Measurements from ENCODE around the gene DCTN1. TPM values are rescaled to one million over a fixed set of nuclear protein-coding genes. Genes with fewer than 3 reads are reported as not detected.
"Not testable (repeated sequence)": the region's sequence is repeated elsewhere in the genome, so short reads cannot be mapped to it uniquely, and the experiment has no call there.

The DCTN1 gene
- total RNA-seq, 1 experiment from 2014 or later: 150 TPM

DNA sequence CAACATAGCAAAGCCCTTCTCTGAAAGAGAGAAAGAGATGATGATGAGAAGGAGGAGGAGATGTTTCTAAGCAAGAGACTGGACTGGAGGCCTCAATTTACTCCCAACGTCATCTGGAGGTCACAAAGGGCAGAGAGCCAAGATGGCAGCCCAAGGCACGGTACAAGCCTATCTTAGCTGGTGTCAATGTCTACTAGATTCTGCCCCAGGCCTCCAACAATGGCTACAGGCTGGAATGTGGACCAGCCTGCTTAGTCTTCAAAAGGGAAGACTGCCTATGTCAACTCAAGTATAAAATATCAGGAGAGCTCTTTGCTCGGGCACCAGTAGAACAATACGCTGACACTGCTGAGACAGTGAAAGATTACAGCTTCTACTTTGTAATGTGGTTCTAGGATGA is 30.2 kb downstream of the DCTN1 start:
- H3K36me3 ChIP-seq: no peaks in the 10 kb centered on the region
- H3K27me3 ChIP-seq: no peaks in the 10 kb centered on the region
- H3K4me3 ChIP-seq: no peak overlapping the region
- no peak for DNase-seq
- H3K9me3 ChIP-seq: no peaks in the 10 kb centered on the region

DNA sequence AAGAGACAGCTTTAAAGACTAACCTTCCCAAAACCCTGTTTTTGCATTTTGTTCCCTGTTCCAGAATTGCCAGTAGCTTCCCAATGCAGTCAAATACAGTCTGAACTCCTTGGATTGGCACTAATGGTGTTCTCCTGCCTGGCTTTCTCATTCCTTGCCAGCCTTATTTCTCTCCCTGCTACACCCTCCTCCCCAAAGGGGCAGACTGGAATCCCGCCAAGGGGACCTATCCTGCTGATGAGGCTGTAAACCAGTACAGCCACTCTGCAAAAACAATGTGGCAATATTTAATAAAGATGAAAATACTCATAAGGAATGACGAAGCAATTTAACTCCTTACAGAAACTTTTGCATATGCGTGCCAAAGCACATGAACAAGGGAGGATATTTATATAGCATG is 32.4 kb downstream of the DCTN1 start:
- Histone ChIP-seq H3K9me3 (no peaks in the 10 kb centered on the region), H3K27me3 (no peaks in the 10 kb centered on the region)
- DNase-seq: no peak

DNA sequence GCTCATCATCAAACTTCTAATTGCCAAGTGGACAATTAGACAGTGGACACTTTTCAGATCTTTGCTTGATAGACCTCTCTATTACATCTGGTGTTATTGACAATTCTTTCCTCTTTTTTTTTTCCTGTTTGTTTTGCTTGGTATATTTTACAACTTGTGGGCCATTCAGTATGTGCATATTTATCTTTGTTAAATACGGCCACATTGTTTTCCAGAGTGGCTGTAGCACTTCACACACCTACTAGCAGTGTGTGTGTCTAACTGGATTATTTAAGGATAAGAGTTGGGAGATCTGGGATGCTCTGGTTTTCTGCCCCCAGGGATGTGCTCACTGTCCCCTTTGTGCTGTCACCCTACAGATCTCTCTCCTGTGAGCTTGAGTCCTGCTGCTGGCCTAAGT is 32.8 kb downstream of the DCTN1 start:
- no peaks in the 10 kb centered on the region for H3K9me3 ChIP-seq
- no peaks in the 10 kb centered on the region for H3K36me3 ChIP-seq
- DNase-seq: no peak
- no peaks in the 10 kb centered on the region for H3K27me3 ChIP-seq
- no peak overlapping the region for H3K4me3 ChIP-seq

More for the DNA sequence above, 32.4 kb downstream of the DCTN1 start:
- H3K36me3 ChIP-seq: no peaks in the 10 kb centered on the region
- H3K4me3 ChIP-seq: no peak overlapping the region

DNA sequence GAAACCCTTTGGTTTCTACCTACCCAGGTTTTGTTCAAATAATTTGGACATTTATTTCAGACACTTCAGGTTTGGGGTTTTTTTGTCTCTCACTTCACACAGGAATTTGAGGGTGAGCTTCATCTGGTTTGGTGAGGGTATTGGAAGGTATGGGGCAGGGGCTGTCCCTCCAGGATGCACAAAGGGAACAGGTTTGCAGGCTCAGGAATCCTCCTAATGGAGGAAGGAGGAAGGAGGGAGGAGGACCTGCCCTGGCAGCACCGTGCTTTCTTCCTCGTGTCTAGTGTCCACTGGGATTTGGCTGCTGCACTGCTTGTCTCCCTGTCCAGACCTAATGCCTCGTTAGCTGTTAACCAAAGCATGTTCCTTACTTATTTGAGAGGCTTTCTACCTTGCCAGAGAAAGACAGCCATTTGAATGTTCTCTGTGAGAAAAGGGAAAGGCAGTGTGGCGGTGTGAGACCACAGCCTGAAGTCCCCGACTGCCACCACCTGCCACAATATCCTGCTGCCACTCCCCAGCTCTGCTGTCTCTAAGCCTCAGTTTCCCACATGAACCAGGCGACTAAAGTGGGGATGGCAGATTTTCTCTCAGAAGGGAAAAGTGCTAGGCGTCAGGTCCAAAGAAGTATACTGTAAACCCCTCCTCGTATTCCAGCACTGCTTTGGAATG is 34.7 kb downstream of the DCTN1 start:
- Histone ChIP-seq H3K9me3 (no peaks in the 10 kb centered on the region), H3K27me3 (no peaks in the 10 kb centered on the region), H3K36me3 (no peaks in the 10 kb centered on the region), H3K4me3 (no peak overlapping the region)
- no peak for DNase-seq

DNA sequence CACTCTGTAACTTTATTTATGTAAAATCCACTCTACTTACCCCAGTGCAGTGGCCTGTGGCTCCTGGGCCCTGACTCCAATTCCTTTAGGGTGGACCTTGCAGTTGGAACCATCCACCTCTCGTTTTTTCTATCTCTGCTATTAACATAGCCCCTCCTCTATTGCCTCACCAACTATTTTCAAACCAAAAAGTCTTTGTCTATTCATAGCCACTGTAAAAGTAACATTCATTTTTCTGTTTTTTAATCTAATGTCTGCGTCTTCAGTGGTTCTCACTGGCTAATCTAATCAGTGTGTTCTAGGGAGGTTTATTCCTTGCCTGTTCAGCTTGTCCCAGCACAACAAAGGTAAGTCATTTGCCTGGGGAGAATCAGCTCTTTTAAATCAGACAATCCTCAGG is 36.8 kb downstream of the DCTN1 start, which contains the start of gene SLC4A5:
Gene SLC4A5, minus strand, starts transcription at position 101 of the 400 bp plus-strand sequence. CDS start 28,393 bp downstream, outside the sequence.
- H3K27me3 ChIP-seq: no peaks in the 10 kb centered on the region; the same call in 1 of the 2 replicates
- no peaks in the 10 kb centered on the region for H3K36me3 ChIP-seq
- no peaks in the 10 kb centered on the region for H3K9me3 ChIP-seq
- DNase-seq: no peak
- H3K4me3 ChIP-seq: no peak within 1 kb of the TSS

DNA sequence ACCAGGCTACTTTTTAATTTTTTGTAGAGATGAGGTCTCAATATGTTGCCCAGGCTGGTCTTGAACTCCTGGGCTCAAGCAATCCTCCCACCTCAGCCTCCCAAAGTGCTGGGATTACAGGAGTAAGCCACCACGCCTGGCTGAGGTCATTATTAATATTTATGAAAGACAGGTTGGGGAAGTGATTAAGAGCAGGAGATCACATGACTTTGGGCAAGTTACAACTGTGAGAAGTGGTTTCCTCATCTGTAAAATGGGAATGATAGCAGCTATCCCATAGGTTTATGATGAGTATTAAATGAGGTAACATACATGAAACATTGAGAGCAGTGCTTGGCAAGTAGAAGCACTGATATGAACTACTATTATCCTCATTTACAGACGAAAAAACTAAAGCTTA is 43.9 kb downstream of the DCTN1 start:
- not testable (repeated sequence) for H3K36me3 ChIP-seq, H3K9me3 ChIP-seq, DNase-seq, H3K27me3 ChIP-seq, H3K4me3 ChIP-seq

DNA sequence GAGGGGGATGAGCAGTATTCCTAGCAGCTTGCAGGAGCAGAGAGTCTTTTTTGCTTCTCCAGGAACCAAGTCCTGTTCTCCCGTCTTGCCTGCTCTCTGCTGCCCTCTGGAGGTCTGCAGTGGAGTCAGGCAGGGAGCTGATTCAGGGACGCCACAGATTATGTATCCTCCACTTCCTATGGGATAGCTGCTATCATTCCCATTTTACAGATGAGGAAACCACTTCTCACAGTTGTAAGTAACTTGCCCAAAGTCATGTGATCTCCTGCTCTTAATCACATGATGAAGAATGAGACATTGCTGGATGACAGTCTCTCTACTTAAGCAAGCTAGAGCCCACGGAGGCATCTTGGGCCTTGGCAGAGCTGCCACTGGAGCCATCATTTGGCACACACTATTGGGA is 45.2 kb downstream of the DCTN1 start:
- no peaks in the 10 kb centered on the region for H3K36me3 ChIP-seq
- peak; percentile 58 for DNase-seq
- no peaks in the 10 kb centered on the region for H3K9me3 ChIP-seq
- no peaks in the 10 kb centered on the region; the same call in 1 of the 2 replicates for H3K27me3 ChIP-seq
- H3K4me3 ChIP-seq: no peak overlapping the region

DNA sequence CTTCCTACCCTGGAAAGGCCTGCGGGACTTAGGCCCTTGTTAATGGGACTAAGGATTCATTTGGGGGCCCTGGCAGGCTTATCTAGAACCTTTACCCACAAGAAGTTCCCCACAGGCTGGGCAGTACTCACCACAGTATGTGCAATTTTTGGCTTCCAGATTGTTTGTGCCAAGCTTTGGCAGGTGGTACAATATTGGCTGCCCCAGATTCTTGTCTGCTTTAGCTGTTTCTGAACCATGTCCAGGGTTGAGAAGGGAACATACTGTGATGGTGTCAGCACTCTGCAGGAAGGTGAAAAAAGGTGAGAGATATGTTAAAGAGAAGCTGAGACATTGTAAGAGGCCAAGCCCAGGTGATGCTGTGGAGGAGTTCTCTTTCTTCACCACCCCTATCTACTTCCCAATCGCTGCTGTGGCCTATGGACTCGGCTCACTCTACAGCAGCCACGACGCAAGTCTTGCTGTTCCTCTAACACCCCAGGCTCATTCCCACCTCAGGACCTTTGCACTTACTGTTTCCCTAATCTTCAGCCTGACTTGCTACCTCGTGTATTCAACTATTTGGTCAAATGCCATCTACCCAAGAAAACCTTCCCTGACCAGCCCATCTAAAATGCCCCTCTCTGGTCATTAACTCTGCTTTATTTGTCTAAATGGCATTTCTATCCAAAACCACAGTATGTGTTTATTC is 46.1 kb downstream of the DCTN1 start:
- Histone ChIP-seq H3K9me3 (no peaks in the 10 kb centered on the region), H3K27me3 (no peaks in the 10 kb centered on the region), H3K36me3 (no peaks in the 10 kb centered on the region), H3K4me3 (no peak overlapping the region)
- no peak for DNase-seq

DNA sequence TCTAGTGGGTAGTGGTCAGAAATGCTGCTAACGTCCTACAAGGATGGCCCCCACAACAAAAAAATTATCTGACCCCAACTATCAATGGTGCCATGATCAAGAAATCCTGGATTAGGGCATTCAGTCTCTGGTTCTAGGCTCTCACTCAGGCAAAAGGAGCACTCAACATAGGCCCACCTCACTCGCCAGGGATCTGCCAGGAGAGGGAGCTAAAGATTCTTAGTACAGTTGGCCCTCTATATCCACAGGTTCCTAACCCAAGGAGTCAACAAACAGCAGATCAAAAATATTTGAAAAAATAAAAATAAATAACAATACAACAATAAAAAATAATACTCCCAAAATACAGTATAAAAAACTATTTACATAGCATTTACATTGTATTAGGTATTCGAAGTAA is 46.9 kb downstream of the DCTN1 start:
- Histone ChIP-seq H3K4me3 (no peak overlapping the region), H3K27me3 (no peaks in the 10 kb centered on the region), H3K9me3 (no peaks in the 10 kb centered on the region), H3K36me3 (no peaks in the 10 kb centered on the region)
- DNase-seq: peak; percentile 9

DNA sequence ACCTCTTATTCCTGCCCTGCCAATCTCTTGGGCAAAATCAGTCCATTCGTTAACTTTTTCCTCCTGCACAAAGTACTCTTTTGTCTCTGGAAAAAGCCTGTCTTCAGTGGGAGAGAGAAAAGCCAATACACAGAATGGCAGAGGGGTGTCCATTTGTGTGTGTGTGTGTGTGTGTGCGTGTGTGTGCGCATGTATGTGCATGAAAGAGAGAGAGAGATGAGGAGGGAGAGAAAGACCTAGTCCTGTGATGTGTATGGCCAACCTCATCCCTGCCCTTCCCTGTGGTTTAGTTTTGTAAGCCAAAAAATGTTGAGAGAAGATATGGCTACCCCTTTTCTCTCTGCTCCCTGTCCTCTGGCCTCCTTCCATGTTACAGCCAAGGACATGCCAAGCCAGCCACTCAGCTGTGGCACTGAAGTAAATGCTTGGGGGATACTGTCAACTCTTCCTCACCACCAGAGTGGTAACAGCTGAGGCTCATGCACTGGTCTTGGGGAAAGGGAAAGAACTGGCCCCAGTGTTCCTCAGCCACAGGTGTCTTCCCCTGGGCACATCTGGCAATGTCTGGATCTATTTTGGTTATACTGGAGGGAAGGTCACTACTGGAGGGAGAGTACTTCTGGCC is 47.4 kb downstream of the DCTN1 start:
- DNase-seq: no peak
- Histone ChIP-seq H3K4me3 (no peak overlapping the region), H3K27me3 (no peaks in the 10 kb centered on the region), H3K9me3 (no peaks in the 10 kb centered on the region), H3K36me3 (no peaks in the 10 kb centered on the region)

DNA sequence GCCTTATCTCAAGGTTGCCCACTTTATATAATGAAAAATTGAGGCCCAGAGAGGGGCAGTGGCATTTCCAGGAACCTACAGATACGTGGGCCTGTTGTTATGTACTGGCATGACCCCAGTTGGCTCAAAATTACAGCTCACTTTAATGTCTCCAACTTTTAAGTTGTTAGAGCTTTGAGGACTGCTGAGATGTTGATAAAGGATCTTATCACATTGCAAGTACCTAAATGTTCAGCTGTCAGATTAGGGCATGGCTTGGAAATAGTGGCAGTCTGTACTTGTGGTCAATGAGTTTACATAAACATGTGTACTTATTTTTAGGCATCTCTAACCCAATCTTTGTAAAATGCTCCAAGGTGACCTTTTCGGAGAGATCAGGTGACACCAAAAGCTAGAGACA is 51.5 kb downstream of the DCTN1 start:
- DNase-seq: no peak
- H3K4me3 ChIP-seq: no peak overlapping the region
- H3K27me3 ChIP-seq: no peaks in the 10 kb centered on the region
- no peaks in the 10 kb centered on the region for H3K9me3 ChIP-seq
- H3K36me3 ChIP-seq: no peaks in the 10 kb centered on the region

DNA sequence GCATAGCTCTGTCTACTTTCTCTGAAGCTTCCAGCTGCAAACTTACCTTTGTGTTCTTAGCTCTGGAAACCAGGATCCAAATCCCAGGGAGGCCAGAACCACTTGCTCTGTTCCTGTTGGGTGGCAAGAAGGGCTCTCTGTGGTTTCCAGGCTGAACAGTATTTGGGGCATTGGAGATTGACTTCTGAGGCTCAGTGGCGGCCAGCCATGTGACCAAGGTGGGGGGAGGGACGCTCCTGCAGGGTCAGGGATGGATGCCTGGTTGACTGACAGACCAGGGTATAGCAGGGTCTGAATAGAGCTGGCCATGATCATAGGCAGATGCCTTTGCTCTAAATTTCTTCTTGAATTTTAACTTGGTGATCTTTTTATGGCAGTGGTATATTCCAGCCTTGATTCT is 52.0 kb downstream of the DCTN1 start:
- no peak for DNase-seq
- H3K4me3 ChIP-seq: no peak overlapping the region
- H3K9me3 ChIP-seq: no peaks in the 10 kb centered on the region

DNA sequence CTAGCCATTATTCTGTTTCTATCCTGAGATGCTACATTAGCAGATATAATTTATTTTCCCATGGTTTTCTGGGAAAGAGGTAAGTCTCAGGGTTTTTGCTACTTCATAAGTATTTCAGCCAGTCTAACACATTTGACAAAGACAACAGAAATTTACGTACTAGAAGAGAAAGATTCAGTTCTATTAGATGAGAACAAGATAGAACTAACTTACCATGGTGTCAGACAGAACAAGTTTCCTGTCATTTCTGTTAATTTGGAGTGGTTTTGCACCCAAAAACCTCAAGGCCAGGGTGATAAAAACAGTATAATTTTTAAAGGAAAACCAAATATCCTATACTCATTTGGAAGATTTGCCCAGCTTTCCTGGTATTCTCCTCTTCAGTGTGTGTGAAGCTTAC is 52.5 kb downstream of the DCTN1 start:
- Histone ChIP-seq H3K36me3 (no peaks in the 10 kb centered on the region), H3K27me3 (no peaks in the 10 kb centered on the region), H3K4me3 (no peak overlapping the region), H3K9me3 (no peaks in the 10 kb centered on the region)
- DNase-seq: no peak

More for the DNA sequence above, 52.0 kb downstream of the DCTN1 start:
- H3K36me3 ChIP-seq: no peaks in the 10 kb centered on the region
- H3K27me3 ChIP-seq: no peaks in the 10 kb centered on the region

DNA sequence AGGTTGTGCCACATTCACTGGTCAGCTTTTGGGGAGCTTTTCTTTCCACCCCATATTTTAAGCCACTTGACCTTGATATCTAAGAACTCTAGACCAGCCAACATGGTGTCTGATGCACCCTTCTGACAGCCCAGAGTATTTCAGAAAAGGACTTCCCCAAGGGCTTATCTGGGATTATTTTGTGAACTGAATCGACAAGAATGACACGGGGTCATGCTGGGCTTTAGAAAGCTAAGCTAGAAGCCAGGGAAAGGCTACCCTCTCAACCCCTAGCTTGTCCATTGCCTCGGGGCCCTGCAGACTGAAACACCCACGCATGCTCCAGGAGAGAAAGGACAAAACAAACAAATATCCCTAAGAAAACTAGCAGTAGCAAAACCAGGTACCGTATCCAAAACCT is 52.9 kb downstream of the DCTN1 start:
- Histone ChIP-seq H3K27me3 (no peaks in the 10 kb centered on the region), H3K4me3 (no peak overlapping the region), H3K36me3 (no peaks in the 10 kb centered on the region), H3K9me3 (no peaks in the 10 kb centered on the region)
- no peak for DNase-seq

DNA sequence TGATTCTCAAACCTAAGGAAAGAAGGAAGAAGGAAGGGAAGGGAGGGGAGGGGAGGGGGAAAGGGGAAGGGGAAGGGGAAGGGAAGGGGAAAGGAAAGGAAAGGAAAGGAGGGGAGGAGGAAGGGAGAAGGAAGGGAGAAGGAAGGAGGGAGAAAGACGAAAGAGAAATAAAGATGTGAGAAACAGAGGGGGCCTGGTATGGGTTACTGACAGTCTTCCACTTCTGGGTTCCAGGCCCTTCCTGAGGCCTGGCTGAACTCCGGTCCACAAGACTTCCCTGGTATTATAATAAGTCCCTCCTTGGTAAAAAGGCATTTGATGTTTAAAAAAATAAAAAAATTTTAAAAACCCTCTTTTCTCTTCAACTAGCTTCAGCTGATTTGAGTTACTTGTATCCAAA is 54.3 kb downstream of the DCTN1 start:
- DNase-seq: no peak
- no peaks in the 10 kb centered on the region for H3K27me3 ChIP-seq
- no peaks in the 10 kb centered on the region for H3K9me3 ChIP-seq
- H3K4me3 ChIP-seq: no peak overlapping the region
- no peaks in the 10 kb centered on the region for H3K36me3 ChIP-seq

DNA sequence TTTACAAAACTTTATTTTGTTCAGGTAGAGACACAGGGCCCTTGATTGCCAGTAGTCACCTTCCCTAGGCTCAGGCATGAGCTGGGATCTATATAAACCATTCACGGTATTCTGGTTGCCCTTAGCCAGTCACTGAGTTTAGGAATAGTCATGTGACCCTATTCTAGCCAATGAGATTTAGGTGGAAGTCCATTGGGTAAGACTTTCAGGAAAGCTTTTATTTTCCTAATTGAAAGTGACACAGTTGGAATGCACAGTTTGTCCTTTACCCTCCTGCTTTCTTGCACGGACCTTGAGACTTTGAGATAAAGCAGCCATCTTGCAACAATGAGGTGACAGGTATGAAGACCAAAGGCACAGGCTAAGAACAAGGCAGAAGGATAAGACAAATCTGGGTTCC is 58.4 kb downstream of the DCTN1 start:
- Histone ChIP-seq H3K4me3 (no peak overlapping the region), H3K36me3 (no peaks in the 10 kb centered on the region), H3K27me3 (no peaks in the 10 kb centered on the region), H3K9me3 (no peaks in the 10 kb centered on the region)
- DNase-seq: no peak

DNA sequence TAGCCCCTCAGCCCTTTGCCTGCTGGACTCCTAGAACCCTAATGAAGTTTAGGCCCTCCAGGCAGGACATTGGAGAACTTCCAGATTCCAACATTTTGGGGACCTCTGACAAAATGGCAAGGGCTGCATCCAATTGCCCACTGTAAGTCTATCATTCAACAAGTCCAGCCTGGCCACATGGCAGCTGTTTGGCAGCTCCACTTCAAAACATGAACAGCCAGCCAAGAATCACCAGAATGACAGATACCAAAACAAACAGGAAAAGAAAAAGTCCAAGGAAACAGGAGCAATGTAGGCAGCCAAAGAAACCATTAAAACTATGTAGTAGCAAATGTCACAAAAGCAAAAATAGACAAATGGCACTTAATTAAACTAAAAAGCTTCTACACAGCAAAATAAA is 62.4 kb downstream of the DCTN1 start:
- H3K36me3 ChIP-seq: no peaks in the 10 kb centered on the region
- DNase-seq: peak; percentile 17
- no peaks in the 10 kb centered on the region for H3K9me3 ChIP-seq

More for the DNA sequence above, 62.4 kb downstream of the DCTN1 start:
- H3K4me3 ChIP-seq: no peak overlapping the region
- H3K27me3 ChIP-seq: no peaks in the 10 kb centered on the region

Data from MG63 (cell line).